ENCODE measurements around the gene RHCE. TPM values are rescaled to one million over a fixed set of nuclear protein-coding genes. Genes with fewer than 3 reads are reported as not detected.

Gene RHCE
- total RNA-seq, 4 donors from 2014 or later: 0.33 to 1.5 (median 0.39) TPM; not detected in 1

GRCh38 chr1:25356441-25356840, 64.2 kb downstream of the RHCE start:
- H3K9me3 ChIP-seq: no peaks in the 10 kb centered on the region
- DNase-seq: no peak
- intact Hi-C loops (cut with DNase I): no loop called here
- H3K36me3 ChIP-seq: peaks cover 12 to 20% of the 10 kb centered on the region in 2 donors
- TF ChIP-seq POLR2A (IDR thresholded peaks at IDR 0.05) (no peak), CTCF (IDR thresholded peaks at IDR 0.05) (no peak)
- H3K4me1 ChIP-seq: peaks cover 0 to under 1% of the 10 kb centered on the region in 2 donors
- H3K27me3 ChIP-seq: no peaks in the 10 kb centered on the region
- no peak overlapping the region for H3K4me3 ChIP-seq (replicated peaks in 1 of 3)
- H3K27ac ChIP-seq: no peak overlapping the region

GRCh38 chr1:25355841-25356395, 64.7 kb downstream of the RHCE start:
- no peak for DNase-seq
- WGBS, 2 donors: 79 to 84% methylated on average over 6 of the region's 6 CpGs
- intact Hi-C loops (cut with DNase I): no loop called here
- Histone ChIP-seq H3K36me3 (peaks cover 12 to 20% of the 10 kb centered on the region in 2 donors), H3K4me3 (replicated peaks in 1 of 3) (no peak overlapping the region), H3K9me3 (no peaks in the 10 kb centered on the region), H3K27ac (peak overlapping the region in 1 of 3 donors; percentile 10), H3K4me1 (no peaks in the 10 kb centered on the region), H3K27me3 (no peaks in the 10 kb centered on the region)
- TF ChIP-seq CTCF (IDR thresholded peaks at IDR 0.05): no peak
- TF ChIP-seq POLR2A (IDR thresholded peaks at IDR 0.05): no peak

GRCh38 chr1:25349606-25350005, 71.0 kb downstream of the RHCE start:
- Histone ChIP-seq H3K36me3 (peaks cover 12 to 22% of the 10 kb centered on the region in 2 donors), H3K4me3 (replicated peaks in 1 of 3) (no peak overlapping the region), H3K27me3 (no peaks in the 10 kb centered on the region), H3K27ac (no peak overlapping the region), H3K4me1 (no peaks in the 10 kb centered on the region), H3K9me3 (no peaks in the 10 kb centered on the region)
- TF ChIP-seq CTCF (IDR thresholded peaks at IDR 0.05) (no peak), POLR2A (IDR thresholded peaks at IDR 0.05) (no peak)
- intact Hi-C loops (cut with DNase I): loop anchor here (10.0 kb wide), 1 partner anchor 95 kb away; no protein-coding TSS in a partner anchor
- WGBS, 2 donors: 95 to 96% methylated on average over 3 of the region's 3 CpGs
- DNase-seq: no peak

GRCh38 chr1:25347556-25347955, 73.1 kb downstream of the RHCE start:
- WGBS, 2 donors: 91 to 96% methylated on average over 2 of the region's 2 CpGs
- Histone ChIP-seq H3K9me3 (no peaks in the 10 kb centered on the region), H3K27ac (no peak overlapping the region), H3K4me3 (replicated peaks in 1 of 3) (no peak overlapping the region), H3K27me3 (no peaks in the 10 kb centered on the region), H3K36me3 (peaks cover 2 to 8% of the 10 kb centered on the region in 2 donors), H3K4me1 (no peaks in the 10 kb centered on the region)
- TF ChIP-seq CTCF (IDR thresholded peaks at IDR 0.05) (no peak), POLR2A (IDR thresholded peaks at IDR 0.05) (no peak)
- DNase-seq: no peak
- intact Hi-C loops (cut with DNase I): loop anchor here (10.0 kb wide), 1 partner anchor 93 kb away; no protein-coding TSS in a partner anchor

GRCh38 chr1:25343872-25344271, 76.8 kb downstream of the RHCE start:
- DNase-seq: no peak
- Histone ChIP-seq H3K27me3 (no peaks in the 10 kb centered on the region), H3K4me1 (peaks cover 13 to 15% of the 10 kb centered on the region in 2 donors), H3K36me3 (peaks cover 0 to 8% of the 10 kb centered on the region in 2 donors), H3K27ac (no peak overlapping the region), H3K4me3 (replicated peaks in 1 of 3) (no peak overlapping the region), H3K9me3 (no peaks in the 10 kb centered on the region)
- intact Hi-C loops (cut with DNase I): loop anchor here (10.0 kb wide), 1 partner anchor 89 kb away; no protein-coding TSS in a partner anchor
- TF ChIP-seq POLR2A (IDR thresholded peaks at IDR 0.05) (no peak), CTCF (IDR thresholded peaks at IDR 0.05) (no peak)
- WGBS, 2 donors: 80 to 84% methylated on average over 4 of the region's 4 CpGs
